ENCODE measurements around the gene RHOU. TPM values are rescaled to one million over a fixed set of nuclear protein-coding genes. Genes with fewer than 3 reads are reported as not detected.
"Not testable (repeated sequence)": the region's sequence is repeated elsewhere in the genome, so short reads cannot be mapped to it uniquely, and the experiment has no call there.

The RHOU gene
- 0.22 and 0.44 TPM in 2 replicates for total RNA-seq

DNA sequence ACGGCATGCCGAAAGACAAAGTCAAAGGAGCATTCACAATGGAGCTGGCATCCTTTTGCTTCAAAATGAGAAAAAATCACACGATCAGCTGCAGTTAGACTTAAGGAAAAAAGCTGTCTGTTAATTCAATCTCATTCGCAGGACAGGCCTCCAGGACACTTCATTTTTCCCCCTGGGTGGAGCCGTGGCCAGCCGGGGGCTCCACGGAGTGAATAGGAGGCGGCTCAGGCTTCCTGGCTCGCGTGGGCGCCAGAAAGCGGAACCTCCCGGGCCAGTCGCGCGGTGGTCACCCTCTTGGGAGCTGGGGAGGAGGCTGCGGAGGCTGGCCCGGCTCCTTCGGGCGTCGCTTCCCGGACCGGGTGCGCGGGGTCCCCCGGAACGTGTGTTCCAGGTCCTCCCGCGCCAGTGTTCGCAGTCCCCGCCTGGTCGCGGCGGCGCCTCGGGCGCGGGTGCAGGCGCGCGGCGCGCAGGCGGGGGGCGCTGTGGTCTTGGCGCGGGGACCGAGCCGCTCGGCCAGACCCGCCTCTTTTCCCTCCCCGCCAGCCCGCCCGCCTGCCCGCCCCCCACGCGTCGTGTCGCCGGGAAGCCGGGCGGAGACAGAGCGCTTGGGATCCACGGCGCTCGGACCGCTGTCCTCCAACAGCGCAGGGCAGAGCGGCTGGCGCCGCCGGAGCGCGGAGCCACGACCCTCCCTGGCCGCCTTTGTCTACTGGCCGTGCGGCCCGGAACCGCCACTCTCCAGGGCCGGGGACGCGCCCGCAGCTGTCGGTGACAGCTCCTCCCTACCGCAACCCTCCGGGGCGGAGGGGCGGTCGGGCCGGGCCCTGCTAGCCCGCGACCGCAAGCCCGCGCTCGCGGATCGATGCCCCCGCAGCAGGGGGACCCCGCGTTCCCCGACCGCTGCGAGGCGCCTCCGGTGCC lies at the start of gene RHOU:
TSS of gene RHOU (plus strand) at position 599 of the 921 bp plus-strand sequence. CDS start at position 863, 264 bp downstream.
- CTCF ChIA-PET, result no interaction called here
- ATAC-seq (ENCODE audit: low read depth) (peak; percentile 47), DNase-seq (no peak)
- peaks cover 12% of the 10 kb centered on the region for H3K4me1 Mint-ChIP-seq
- H3K4me3 Mint-ChIP-seq, result peak within 1 kb of the TSS; percentile 46
- no peaks in the 10 kb centered on the region for H3K36me3 Mint-ChIP-seq (ENCODE audit: low read depth)
- intact Hi-C loops (cut with micrococcal nuclease), result loop anchor here (1.0 kb wide), 1 partner anchor 492 kb away; no protein-coding TSS in a partner anchor
- H3K27ac Mint-ChIP-seq, result no peak within 1 kb of the TSS
- TF ChIP-seq, protein P1, sequence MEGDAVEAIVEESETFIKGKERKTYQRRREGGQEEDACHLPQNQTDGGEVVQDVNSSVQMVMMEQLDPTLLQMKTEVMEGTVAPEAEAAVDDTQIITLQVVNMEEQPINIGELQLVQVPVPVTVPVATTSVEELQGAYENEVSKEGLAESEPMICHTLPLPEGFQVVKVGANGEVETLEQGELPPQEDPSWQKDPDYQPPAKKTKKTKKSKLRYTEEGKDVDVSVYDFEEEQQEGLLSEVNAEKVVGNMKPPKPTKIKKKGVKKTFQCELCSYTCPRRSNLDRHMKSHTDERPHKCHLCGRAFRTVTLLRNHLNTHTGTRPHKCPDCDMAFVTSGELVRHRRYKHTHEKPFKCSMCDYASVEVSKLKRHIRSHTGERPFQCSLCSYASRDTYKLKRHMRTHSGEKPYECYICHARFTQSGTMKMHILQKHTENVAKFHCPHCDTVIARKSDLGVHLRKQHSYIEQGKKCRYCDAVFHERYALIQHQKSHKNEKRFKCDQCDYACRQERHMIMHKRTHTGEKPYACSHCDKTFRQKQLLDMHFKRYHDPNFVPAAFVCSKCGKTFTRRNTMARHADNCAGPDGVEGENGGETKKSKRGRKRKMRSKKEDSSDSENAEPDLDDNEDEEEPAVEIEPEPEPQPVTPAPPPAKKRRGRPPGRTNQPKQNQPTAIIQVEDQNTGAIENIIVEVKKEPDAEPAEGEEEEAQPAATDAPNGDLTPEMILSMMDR (IDR thresholded peaks at IDR 0.05), result no peak
- POLR2A ChIA-PET, result no interaction called here
- no peaks in the 10 kb centered on the region for H3K9me3 Mint-ChIP-seq
- H3K27me3 Mint-ChIP-seq, result peaks cover 36% of the 10 kb centered on the region

DNA sequence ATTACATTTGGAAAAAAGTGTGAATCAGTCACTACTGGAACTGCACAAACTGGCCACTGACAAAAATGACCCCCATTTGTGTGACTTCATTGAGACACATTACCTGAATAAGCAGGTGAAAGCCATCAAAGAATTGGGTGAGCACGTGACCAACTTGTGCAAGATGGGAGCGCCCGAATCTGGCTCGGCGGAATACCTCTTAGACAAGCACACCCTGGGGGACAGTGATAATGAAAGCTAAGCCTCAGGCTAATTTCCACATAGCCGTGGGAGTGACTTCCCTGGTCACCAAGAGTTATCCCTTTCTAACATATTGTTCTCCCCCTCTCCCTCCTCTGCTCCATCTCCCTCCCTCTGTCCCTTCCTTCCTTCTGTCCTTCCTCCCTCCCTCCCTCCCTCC lies 47.7 kb upstream of the RHOU start:
- no peak overlapping the region for H3K4me3 Mint-ChIP-seq
- no peak for DNase-seq
- ChIA-PET POLR2A (no interaction called here), CTCF (no interaction called here)
- intact Hi-C loops (cut with micrococcal nuclease), result no loop called here
- peaks cover 22% of the 10 kb centered on the region for H3K27me3 Mint-ChIP-seq
- no peak overlapping the region for H3K27ac Mint-ChIP-seq
- TF ChIP-seq, protein P1 (IDR thresholded peaks at IDR 0.05), result no peak
- ATAC-seq (ENCODE audit: low read depth), result no peak
- no peaks in the 10 kb centered on the region for H3K9me3 Mint-ChIP-seq
- no peaks in the 10 kb centered on the region for H3K36me3 Mint-ChIP-seq (ENCODE audit: low read depth)
- no peaks in the 10 kb centered on the region for H3K4me1 Mint-ChIP-seq

DNA sequence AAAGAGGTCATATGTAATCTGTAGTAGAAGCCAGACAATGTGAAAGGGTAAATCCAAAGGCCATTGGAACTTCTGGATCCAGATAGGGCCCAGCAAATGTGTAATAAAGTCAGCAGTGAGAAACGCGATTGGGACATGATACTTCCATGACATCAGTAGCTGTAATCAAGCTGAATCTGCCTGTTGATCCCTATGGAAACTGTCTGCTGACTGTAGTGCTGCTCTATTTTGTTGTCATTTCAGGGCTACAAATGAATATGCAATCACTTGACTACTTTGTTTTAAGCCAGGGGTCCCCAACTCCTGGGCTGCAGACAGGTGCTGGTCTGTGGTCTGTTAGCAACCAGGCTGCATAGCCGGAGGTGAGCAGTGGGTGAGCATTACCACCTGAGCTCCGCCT lies 46.0 kb upstream of the RHOU start:
- no peaks in the 10 kb centered on the region for H3K9me3 Mint-ChIP-seq
- no peak for DNase-seq
- H3K4me1 Mint-ChIP-seq, result no peaks in the 10 kb centered on the region
- intact Hi-C loops (cut with micrococcal nuclease), result no loop called here
- H3K4me3 Mint-ChIP-seq, result no peak overlapping the region
- POLR2A ChIA-PET, result no interaction called here
- CTCF ChIA-PET, result interaction anchor here (0.5 kb wide), 1 partner anchor 538 kb away, joined by 3 read pairs; no protein-coding TSS in a partner anchor
- no peak for ATAC-seq (ENCODE audit: low read depth)
- TF ChIP-seq, protein P1 (IDR thresholded peaks at IDR 0.05), result no peak
- H3K27me3 Mint-ChIP-seq, result peaks cover 22% of the 10 kb centered on the region
- no peaks in the 10 kb centered on the region for H3K36me3 Mint-ChIP-seq (ENCODE audit: low read depth)
- H3K27ac Mint-ChIP-seq, result no peak overlapping the region

DNA sequence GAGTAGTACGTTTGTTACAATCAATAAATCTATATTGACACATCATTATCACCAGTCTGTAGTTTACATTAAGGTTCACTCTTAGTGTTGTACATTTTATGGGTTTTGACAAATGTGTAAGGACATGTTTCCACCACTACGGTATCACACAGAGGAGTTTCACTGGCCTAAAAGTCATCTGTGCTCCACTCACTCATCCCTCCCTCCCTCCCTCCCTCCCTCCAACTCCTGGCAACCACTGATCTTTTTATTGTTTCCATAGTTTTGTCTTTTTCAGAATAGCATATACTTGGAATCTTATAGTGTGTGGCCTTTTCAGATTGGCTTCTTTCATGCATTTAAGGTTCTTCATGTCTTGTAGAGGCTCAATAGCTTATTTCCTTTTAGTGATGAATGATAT lies 44.1 kb upstream of the RHOU start:
- Mint-ChIP-seq H3K4me1 (no peaks in the 10 kb centered on the region), H3K27me3 (peaks cover 28% of the 10 kb centered on the region), H3K9me3 (no peaks in the 10 kb centered on the region), H3K27ac (no peak overlapping the region), H3K4me3 (no peak overlapping the region), H3K36me3 (ENCODE audit: low read depth) (no peaks in the 10 kb centered on the region)
- intact Hi-C loops (cut with micrococcal nuclease), result no loop called here
- CTCF ChIA-PET, result interaction anchor here (1.5 to 1.6 kb wide), 2 partner anchors 535 to 537 kb away, joined by 6 read pairs; no protein-coding TSS in a partner anchor
- POLR2A ChIA-PET, result no interaction called here
- TF ChIP-seq, protein P1 (IDR thresholded peaks at IDR 0.05), result no peak
- ATAC-seq (ENCODE audit: low read depth), result no peak
- DNase-seq, result no peak

DNA sequence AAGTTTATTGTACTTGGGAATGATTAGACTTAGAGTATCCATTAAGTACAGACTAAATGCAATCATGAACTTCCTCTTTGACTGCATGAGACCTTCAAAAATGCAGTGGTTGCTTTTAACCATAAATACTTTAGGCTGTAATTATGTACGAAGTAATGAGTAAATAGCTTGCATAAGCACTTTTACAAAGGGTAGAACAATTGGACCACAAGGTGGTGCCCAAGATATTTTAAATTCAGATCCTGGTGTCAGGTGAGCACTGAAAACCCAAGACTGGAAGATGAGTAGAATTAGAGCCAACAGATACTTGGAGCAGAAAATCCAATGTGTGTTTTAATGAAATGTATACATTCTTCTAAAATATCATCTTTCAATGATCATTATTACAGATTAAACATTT lies 43.4 kb upstream of the RHOU start:
- no peak for DNase-seq
- no peak overlapping the region for H3K4me3 Mint-ChIP-seq
- no peak overlapping the region for H3K27ac Mint-ChIP-seq
- intact Hi-C loops (cut with micrococcal nuclease), result loop anchor here (1.0 kb wide), 1 partner anchor 535 kb away; no protein-coding TSS in a partner anchor
- H3K4me1 Mint-ChIP-seq, result no peaks in the 10 kb centered on the region
- no peaks in the 10 kb centered on the region for H3K9me3 Mint-ChIP-seq
- H3K27me3 Mint-ChIP-seq, result peaks cover 28% of the 10 kb centered on the region
- TF ChIP-seq, protein P1 (IDR thresholded peaks at IDR 0.05), result no peak
- ChIA-PET CTCF (interaction anchor here (1.5 to 1.6 kb wide), 2 partner anchors 534 to 537 kb away, joined by 6 read pairs; no protein-coding TSS in a partner anchor), POLR2A (no interaction called here)
- ATAC-seq (ENCODE audit: low read depth), result no peak
- H3K36me3 Mint-ChIP-seq (ENCODE audit: low read depth), result no peaks in the 10 kb centered on the region

DNA sequence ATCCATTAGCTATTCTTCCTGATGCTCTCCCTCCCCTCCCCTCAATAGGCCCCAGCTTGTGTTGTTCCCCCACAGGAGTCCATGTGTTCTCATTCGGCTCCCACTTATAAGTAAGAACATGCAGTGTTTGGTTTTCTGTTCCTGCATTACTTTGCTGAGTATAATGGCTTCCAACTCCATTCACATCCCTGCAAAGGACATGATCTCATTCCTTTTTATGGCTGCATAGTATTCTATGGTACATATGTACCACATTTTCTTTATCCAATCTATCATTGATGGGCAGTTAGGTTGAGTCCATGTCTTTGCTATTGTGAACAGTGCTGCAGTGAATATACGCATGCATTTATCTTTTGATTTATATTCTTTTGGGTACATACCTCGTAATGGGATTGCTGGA lies 40.8 kb upstream of the RHOU start:
- peaks cover 12% of the 10 kb centered on the region for H3K27me3 Mint-ChIP-seq
- H3K36me3 Mint-ChIP-seq (ENCODE audit: low read depth); H3K4me1 Mint-ChIP-seq; POLR2A ChIA-PET; ATAC-seq (ENCODE audit: low read depth); H3K27ac Mint-ChIP-seq; DNase-seq; H3K9me3 Mint-ChIP-seq; intact Hi-C loops (cut with micrococcal nuclease); H3K4me3 Mint-ChIP-seq: not testable (repeated sequence)
- CTCF ChIA-PET, result interaction anchor here (1.4 kb wide), 1 partner anchor 533 kb away, joined by 4 read pairs; no protein-coding TSS in a partner anchor
